ENCODE data around the gene RRM2. TPM values are rescaled to one million over a fixed set of nuclear protein-coding genes. Genes with fewer than 3 reads are reported as not detected.
"Not testable (repeated sequence)": the region's sequence is repeated elsewhere in the genome, so short reads cannot be mapped to it uniquely, and the experiment has no call there.

Gene RRM2
- total RNA-seq, 2 donors from 2014 or later, result 375 to 624 TPM

GRCh38 chr2:10097352-10098148, 25.0 kb upstream of the RRM2 start:
- no peaks in the 10 kb centered on the region for H3K36me3 Mint-ChIP-seq
- H3K27ac Mint-ChIP-seq, result no peak overlapping the region
- peaks cover 3% of the 10 kb centered on the region in 2 donors for H3K4me1 Mint-ChIP-seq (ENCODE audit: low read depth in 2 of 2)
- H3K9me3 Mint-ChIP-seq, result no peaks in the 10 kb centered on the region
- no peak for DNase-seq (ENCODE audit: low spot score)
- ATAC-seq, result peak; percentile 67 to 80
- peaks cover 7 to 12% of the 10 kb centered on the region in 2 donors for H3K27me3 Mint-ChIP-seq
- no peak overlapping the region for H3K4me3 Mint-ChIP-seq

- H3K4me1 Mint-ChIP-seq (ENCODE audit: low read depth in 2 of 2), result no peaks in the 10 kb centered on the region
- H3K4me3 Mint-ChIP-seq, result no peak overlapping the region
- no peaks in the 10 kb centered on the region for H3K9me3 Mint-ChIP-seq
- ATAC-seq (no peak), DNase-seq (ENCODE audit: low spot score) (no peak)
- H3K27me3 Mint-ChIP-seq, result peaks cover 0 to 3% of the 10 kb centered on the region in 2 donors
- no peak overlapping the region for H3K27ac Mint-ChIP-seq
- H3K36me3 Mint-ChIP-seq, result no peaks in the 10 kb centered on the region
Observed at GRCh38 chr2:10101491-10101890, 21.0 kb upstream of the RRM2 start.

- H3K27me3 Mint-ChIP-seq, result peaks cover 0 to 3% of the 10 kb centered on the region in 2 donors
- no peak overlapping the region for H3K27ac Mint-ChIP-seq
- H3K4me1 Mint-ChIP-seq (ENCODE audit: low read depth in 2 of 2), result no peaks in the 10 kb centered on the region
- H3K9me3 Mint-ChIP-seq, result peaks cover 5% of the 10 kb centered on the region
- H3K4me3 Mint-ChIP-seq, result no peak overlapping the region
- DNase-seq (ENCODE audit: low spot score) (no peak), ATAC-seq (no peak)
- peaks cover 6% of the 10 kb centered on the region for H3K36me3 Mint-ChIP-seq
Observed at GRCh38 chr2:10103179-10103578, 19.4 kb upstream of the RRM2 start.

- ATAC-seq; DNase-seq (ENCODE audit: low spot score); H3K27me3 Mint-ChIP-seq; H3K9me3 Mint-ChIP-seq; H3K27ac Mint-ChIP-seq; H3K4me1 Mint-ChIP-seq (ENCODE audit: low read depth in 2 of 2); H3K4me3 Mint-ChIP-seq; H3K36me3 Mint-ChIP-seq: not testable (repeated sequence)
Observed at GRCh38 chr2:10104906-10105305, 17.6 kb upstream of the RRM2 start.

- no peak for ATAC-seq
- H3K4me3 Mint-ChIP-seq, result no peak overlapping the region
- H3K9me3 Mint-ChIP-seq, result peaks cover 5% of the 10 kb centered on the region
- H3K27ac Mint-ChIP-seq, result no peak overlapping the region
- H3K36me3 Mint-ChIP-seq, result peaks cover 6% of the 10 kb centered on the region
- H3K27me3 Mint-ChIP-seq, result no peaks in the 10 kb centered on the region
- DNase-seq (ENCODE audit: low spot score), result no peak
- no peaks in the 10 kb centered on the region for H3K4me1 Mint-ChIP-seq (ENCODE audit: low read depth in 2 of 2)
Observed at GRCh38 chr2:10109311-10109710, 13.2 kb upstream of the RRM2 start.

- Mint-ChIP-seq H3K4me3 (peak overlapping the region; percentile 71), H3K27ac (peak overlapping the region; percentile 36 to 66), H3K9me3 (no peaks in the 10 kb centered on the region), H3K4me1 (ENCODE audit: low read depth in 2 of 2) (peaks cover 30 to 35% of the 10 kb centered on the region in 2 donors), H3K27me3 (no peaks in the 10 kb centered on the region), H3K36me3 (peaks cover 9% of the 10 kb centered on the region)
- ATAC-seq (no peak), DNase-seq (ENCODE audit: low spot score) (no peak)
Observed at GRCh38 chr2:10119027-10119325, 3.6 kb upstream of the RRM2 start.

GRCh38 chr2:10119601-10120157, 2.9 kb upstream of the RRM2 start:
- peaks cover 12% of the 10 kb centered on the region for H3K36me3 Mint-ChIP-seq
- no peaks in the 10 kb centered on the region for H3K9me3 Mint-ChIP-seq
- no peak for ATAC-seq
- H3K27ac Mint-ChIP-seq, result peak overlapping the region; percentile 87 to 93
- peak overlapping the region; percentile 92 for H3K4me3 Mint-ChIP-seq
- no peak for DNase-seq (ENCODE audit: low spot score)
- H3K27me3 Mint-ChIP-seq, result no peaks in the 10 kb centered on the region
- H3K4me1 Mint-ChIP-seq (ENCODE audit: low read depth in 2 of 2), result peaks cover 34 to 42% of the 10 kb centered on the region in 2 donors

GRCh38 chr2:10120158-10120876, 2.2 kb upstream of the RRM2 start:
- no peaks in the 10 kb centered on the region for H3K9me3 Mint-ChIP-seq

GRCh38 chr2:10120877-10121574, 1.5 kb upstream of the RRM2 start:
- peak overlapping the region; percentile 92 for H3K4me3 Mint-ChIP-seq

More at GRCh38 chr2:10120158-10120876, 2.2 kb upstream of the RRM2 start:
- Mint-ChIP-seq H3K4me3 (peak overlapping the region; percentile 92), H3K36me3 (peaks cover 18% of the 10 kb centered on the region), H3K4me1 (ENCODE audit: low read depth in 2 of 2) (peaks cover 39 to 48% of the 10 kb centered on the region in 2 donors), H3K27ac (peak overlapping the region; percentile 87 to 93), H3K27me3 (no peaks in the 10 kb centered on the region)
- ATAC-seq (peak; percentile 73 to 82), DNase-seq (ENCODE audit: low spot score) (peak; percentile 96)

GRCh38 chr2:10123281-10123680, 742 bp downstream of the RRM2 start:
- H3K9me3 Mint-ChIP-seq, result no peaks in the 10 kb centered on the region
- DNase-seq (ENCODE audit: low spot score) (peak; percentile 64), ATAC-seq (no peak)
- H3K4me1 Mint-ChIP-seq (ENCODE audit: low read depth in 2 of 2), result peaks cover 46 to 64% of the 10 kb centered on the region in 2 donors
- H3K4me3 Mint-ChIP-seq, result peak overlapping the region; percentile 93
- peak overlapping the region; percentile 87 for H3K27ac Mint-ChIP-seq
- peaks cover 35% of the 10 kb centered on the region for H3K36me3 Mint-ChIP-seq
- H3K27me3 Mint-ChIP-seq, result no peaks in the 10 kb centered on the region

More at GRCh38 chr2:10120877-10121574, 1.5 kb upstream of the RRM2 start:
- DNase-seq (ENCODE audit: low spot score) (no peak), ATAC-seq (no peak)
- peaks cover 43 to 55% of the 10 kb centered on the region in 2 donors for H3K4me1 Mint-ChIP-seq (ENCODE audit: low read depth in 2 of 2)
- peaks cover 24% of the 10 kb centered on the region for H3K36me3 Mint-ChIP-seq
- H3K27ac Mint-ChIP-seq, result peak overlapping the region; percentile 87 to 93
- H3K9me3 Mint-ChIP-seq, result no peaks in the 10 kb centered on the region
- no peaks in the 10 kb centered on the region for H3K27me3 Mint-ChIP-seq

- H3K36me3 Mint-ChIP-seq, result peaks cover 45% of the 10 kb centered on the region
- no peaks in the 10 kb centered on the region for H3K9me3 Mint-ChIP-seq
- DNase-seq (ENCODE audit: low spot score), result no peak
- H3K4me3 Mint-ChIP-seq, result peak overlapping the region; percentile 93
- peak overlapping the region; percentile 87 for H3K27ac Mint-ChIP-seq
- no peaks in the 10 kb centered on the region for H3K27me3 Mint-ChIP-seq
- peaks cover 46 to 65% of the 10 kb centered on the region in 2 donors for H3K4me1 Mint-ChIP-seq (ENCODE audit: low read depth in 2 of 2)
- ATAC-seq, result no peak
Observed at GRCh38 chr2:10124538-10125045, 2.1 kb downstream of the RRM2 start.

- Mint-ChIP-seq H3K9me3 (no peaks in the 10 kb centered on the region), H3K36me3 (peaks cover 45% of the 10 kb centered on the region), H3K4me1 (ENCODE audit: low read depth in 2 of 2) (peaks cover 40 to 59% of the 10 kb centered on the region in 2 donors), H3K4me3 (peak overlapping the region; percentile 93), H3K27ac (peak overlapping the region; percentile 87), H3K27me3 (no peaks in the 10 kb centered on the region)
- DNase-seq (ENCODE audit: low spot score), result no peak
- ATAC-seq, result no peak
Observed at GRCh38 chr2:10125842-10126631, 3.5 kb downstream of the RRM2 start.

- Mint-ChIP-seq H3K4me1 (ENCODE audit: low read depth in 2 of 2) (peaks cover 35 to 53% of the 10 kb centered on the region in 2 donors), H3K36me3 (peaks cover 45% of the 10 kb centered on the region), H3K27ac (peak overlapping the region in 1 of 2 donors; percentile 56), H3K27me3 (no peaks in the 10 kb centered on the region), H3K4me3 (peak overlapping the region; percentile 39), H3K9me3 (no peaks in the 10 kb centered on the region)
- DNase-seq (ENCODE audit: low spot score) (no peak), ATAC-seq (no peak)
Observed at GRCh38 chr2:10126632-10127026, 4.1 kb downstream of the RRM2 start.

Data from natural killer cell treated with Interleukin-12 subunit alpha and Interleukin-12 subunit beta and Interleukin-15 and Interleukin-18, amount 100 ng/mL, for 72 hours (primary cell).